Thyroid gland (tissue), 4 donors: ENCODE measurements around the gene TCF7L1.

Experiments used
- POLR2A ChIP-seq, 2 donors: fragments of 450-650 bp; IDR thresholded peaks; one replicate each; pipeline ENCODE4 v1.6.1; 2017; ENCODE audit warnings: antibody characterized with exemption in 2 of 2, mild to moderate bottlenecking in 2 of 2, moderate library complexity in 1 of 2
- TF ChIP-seq, protein P1 (sequence below), 6 experiments: fragments of 200-600 bp in 3 of 6; fragments of 450-650 bp in 3 of 6; sonication (generic) in 3 of 6; IDR thresholded peaks; one replicate each; pipeline ENCODE4 v1.5.1; 2016 to 2019; ENCODE audit warnings: antibody characterized with exemption in 6 of 6, mild to moderate bottlenecking in 2 of 6, inconsistent platforms in 1 of 6, moderate library complexity in 1 of 6

DNA sequence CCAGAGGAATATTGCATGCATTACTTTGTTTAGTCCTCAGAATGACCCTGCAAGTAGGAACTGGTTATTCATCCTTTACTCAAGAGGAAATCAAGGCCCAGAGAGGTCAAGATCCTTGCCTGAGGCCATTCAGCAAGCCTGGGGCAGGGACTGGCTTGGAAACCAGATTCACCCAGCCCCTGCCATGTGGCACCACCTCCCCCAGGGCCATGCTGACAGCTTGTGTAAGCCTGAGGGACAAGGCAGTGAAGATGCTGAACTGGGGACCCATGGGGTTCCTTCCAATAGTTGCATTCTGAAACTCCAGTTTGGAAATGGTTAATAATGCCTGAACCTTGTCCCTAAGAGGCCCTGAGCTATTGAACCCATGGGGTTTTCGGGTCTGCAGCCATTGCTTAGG is 24.2 kb downstream of the TCF7L1 start:
- TF ChIP-seq, protein P1, sequence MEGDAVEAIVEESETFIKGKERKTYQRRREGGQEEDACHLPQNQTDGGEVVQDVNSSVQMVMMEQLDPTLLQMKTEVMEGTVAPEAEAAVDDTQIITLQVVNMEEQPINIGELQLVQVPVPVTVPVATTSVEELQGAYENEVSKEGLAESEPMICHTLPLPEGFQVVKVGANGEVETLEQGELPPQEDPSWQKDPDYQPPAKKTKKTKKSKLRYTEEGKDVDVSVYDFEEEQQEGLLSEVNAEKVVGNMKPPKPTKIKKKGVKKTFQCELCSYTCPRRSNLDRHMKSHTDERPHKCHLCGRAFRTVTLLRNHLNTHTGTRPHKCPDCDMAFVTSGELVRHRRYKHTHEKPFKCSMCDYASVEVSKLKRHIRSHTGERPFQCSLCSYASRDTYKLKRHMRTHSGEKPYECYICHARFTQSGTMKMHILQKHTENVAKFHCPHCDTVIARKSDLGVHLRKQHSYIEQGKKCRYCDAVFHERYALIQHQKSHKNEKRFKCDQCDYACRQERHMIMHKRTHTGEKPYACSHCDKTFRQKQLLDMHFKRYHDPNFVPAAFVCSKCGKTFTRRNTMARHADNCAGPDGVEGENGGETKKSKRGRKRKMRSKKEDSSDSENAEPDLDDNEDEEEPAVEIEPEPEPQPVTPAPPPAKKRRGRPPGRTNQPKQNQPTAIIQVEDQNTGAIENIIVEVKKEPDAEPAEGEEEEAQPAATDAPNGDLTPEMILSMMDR (IDR thresholded peaks at IDR 0.05) = no peak
- no peak for TF ChIP-seq POLR2A (IDR thresholded peaks at IDR 0.05)
